Mucosa of stomach (tissue), 1 donor: ENCODE data around the gene BLTP2.

Experiments used
- H3K27me3 ChIP-seq: one replicate; pipeline ENCODE4 v1.7.0; 2013; ENCODE audit warnings: mild to moderate bottlenecking, low read length; ENCODE audit not compliant: control insufficient read depth, insufficient read depth
- H3K36me3 ChIP-seq: one replicate; pipeline ENCODE4 v1.7.0; 2013; ENCODE audit warnings: low read length; ENCODE audit not compliant: control insufficient read depth, insufficient read depth
- H3K4me1 ChIP-seq: one replicate; pipeline ENCODE4 v1.7.0; 2013; ENCODE audit warnings: mild to moderate bottlenecking, low read length; ENCODE audit not compliant: control insufficient read depth, insufficient read depth
- H3K4me3 ChIP-seq: one replicate; pipeline ENCODE4 v1.7.0; 2013; ENCODE audit warnings: low read length
- H3K9ac ChIP-seq: one replicate; pipeline ENCODE4 v1.7.0; 2013; ENCODE audit warnings: mild to moderate bottlenecking, low read length, moderate library complexity
- H3K9me3 ChIP-seq: one replicate; pipeline ENCODE4 v1.7.0; 2013; ENCODE audit warnings: mild to moderate bottlenecking, low read length, moderate library complexity; ENCODE audit not compliant: control insufficient read depth
- donor health status: Pancreatic carcinoma.

BLTP2 gene

GRCh38 chr17:28644787-28645575, at the start of gene BLTP2:
Gene BLTP2, minus strand, starts transcription at chr17:28645158. Its CDS starts 102 bp downstream, at chr17:28645056.
- peaks cover 7% of the 10 kb centered on the region for H3K36me3 ChIP-seq
- H3K9me3 ChIP-seq = no peaks in the 10 kb centered on the region
- H3K27me3 ChIP-seq = no peaks in the 10 kb centered on the region
- H3K4me3 ChIP-seq = peak within 1 kb of the TSS; percentile 97
- peaks cover 31% of the 10 kb centered on the region for H3K4me1 ChIP-seq
- H3K9ac ChIP-seq = peak within 1 kb of the TSS; percentile 84

- H3K4me3 ChIP-seq = no peak overlapping the region
- H3K9ac ChIP-seq = no peak overlapping the region
- no peaks in the 10 kb centered on the region for H3K27me3 ChIP-seq
- H3K36me3 ChIP-seq = peaks cover 29% of the 10 kb centered on the region
- peaks cover 26% of the 10 kb centered on the region for H3K4me1 ChIP-seq
- H3K9me3 ChIP-seq = no peaks in the 10 kb centered on the region
Observed at GRCh38 chr17:28693869-28694268, 48.9 kb upstream of the BLTP2 start.

- no peaks in the 10 kb centered on the region for H3K9me3 ChIP-seq
- peaks cover 22% of the 10 kb centered on the region for H3K36me3 ChIP-seq
- no peak overlapping the region for H3K9ac ChIP-seq
- no peak overlapping the region for H3K4me3 ChIP-seq
- no peaks in the 10 kb centered on the region for H3K27me3 ChIP-seq
- no peaks in the 10 kb centered on the region for H3K4me1 ChIP-seq
Observed at GRCh38 chr17:28689011-28689410, 44.1 kb upstream of the BLTP2 start.

GRCh38 chr17:28688481-28688880, 43.5 kb upstream of the BLTP2 start:
- H3K36me3 ChIP-seq = peaks cover 23% of the 10 kb centered on the region
- no peak overlapping the region for H3K4me3 ChIP-seq
- no peaks in the 10 kb centered on the region for H3K27me3 ChIP-seq
- no peaks in the 10 kb centered on the region for H3K9me3 ChIP-seq
- H3K9ac ChIP-seq = no peak overlapping the region
- no peaks in the 10 kb centered on the region for H3K4me1 ChIP-seq

GRCh38 chr17:28686296-28686695, 41.3 kb upstream of the BLTP2 start:
- Histone ChIP-seq H3K4me3 (no peak overlapping the region), H3K27me3 (no peaks in the 10 kb centered on the region), H3K4me1 (no peaks in the 10 kb centered on the region), H3K9ac (no peak overlapping the region), H3K9me3 (no peaks in the 10 kb centered on the region), H3K36me3 (peaks cover 36% of the 10 kb centered on the region)

- Histone ChIP-seq H3K4me1 (no peaks in the 10 kb centered on the region), H3K27me3 (no peaks in the 10 kb centered on the region), H3K4me3 (no peak overlapping the region), H3K9me3 (no peaks in the 10 kb centered on the region), H3K36me3 (peaks cover 36% of the 10 kb centered on the region), H3K9ac (no peak overlapping the region)
Observed at GRCh38 chr17:28685366-28685765, 40.4 kb upstream of the BLTP2 start.

- Histone ChIP-seq H3K27me3 (no peaks in the 10 kb centered on the region), H3K9me3 (no peaks in the 10 kb centered on the region), H3K4me3 (no peak overlapping the region), H3K9ac (no peak overlapping the region), H3K36me3 (peaks cover 36% of the 10 kb centered on the region), H3K4me1 (no peaks in the 10 kb centered on the region)
Observed at GRCh38 chr17:28684963-28685362, 40.0 kb upstream of the BLTP2 start.

GRCh38 chr17:28682655-28683054, 37.7 kb upstream of the BLTP2 start:
- Histone ChIP-seq H3K9ac (no peak overlapping the region), H3K36me3 (peaks cover 41% of the 10 kb centered on the region)

GRCh38 chr17:28675980-28676379, 31.0 kb upstream of the BLTP2 start:
- Histone ChIP-seq H3K27me3 (no peaks in the 10 kb centered on the region), H3K9ac (no peak overlapping the region), H3K4me3 (no peak overlapping the region), H3K36me3 (peaks cover 38% of the 10 kb centered on the region), H3K9me3 (no peaks in the 10 kb centered on the region), H3K4me1 (no peaks in the 10 kb centered on the region)

More at GRCh38 chr17:28682655-28683054, 37.7 kb upstream of the BLTP2 start:
- Histone ChIP-seq H3K4me3 (no peak overlapping the region), H3K9me3 (no peaks in the 10 kb centered on the region), H3K27me3 (no peaks in the 10 kb centered on the region), H3K4me1 (no peaks in the 10 kb centered on the region)

GRCh38 chr17:28675490-28675889, 30.5 kb upstream of the BLTP2 start:
- no peaks in the 10 kb centered on the region for H3K9me3 ChIP-seq
- H3K4me1 ChIP-seq = no peaks in the 10 kb centered on the region
- H3K36me3 ChIP-seq = peaks cover 38% of the 10 kb centered on the region
- H3K9ac ChIP-seq = no peak overlapping the region
- no peaks in the 10 kb centered on the region for H3K27me3 ChIP-seq
- H3K4me3 ChIP-seq = no peak overlapping the region

- H3K27me3 ChIP-seq = no peaks in the 10 kb centered on the region
- H3K4me1 ChIP-seq = no peaks in the 10 kb centered on the region
- H3K9ac ChIP-seq = no peak overlapping the region
- H3K4me3 ChIP-seq = no peak overlapping the region
- H3K36me3 ChIP-seq = peaks cover 18% of the 10 kb centered on the region
- H3K9me3 ChIP-seq = no peaks in the 10 kb centered on the region
Observed at GRCh38 chr17:28669918-28670317, 25.0 kb upstream of the BLTP2 start.

GRCh38 chr17:28667870-28668269, 22.9 kb upstream of the BLTP2 start:
- Histone ChIP-seq H3K36me3 (no peaks in the 10 kb centered on the region), H3K9ac (no peak overlapping the region), H3K4me1 (peaks cover 6% of the 10 kb centered on the region)

More at GRCh38 chr17:28667870-28668269, 22.9 kb upstream of the BLTP2 start:
- Histone ChIP-seq H3K9me3 (no peaks in the 10 kb centered on the region), H3K4me3 (no peak overlapping the region), H3K27me3 (no peaks in the 10 kb centered on the region)
